ENCODE data around the gene CMTM3. TPM values are rescaled to one million over a fixed set of nuclear protein-coding genes. Genes with fewer than 3 reads are reported as not detected.
"Not testable (repeated sequence)": the region's sequence is repeated elsewhere in the genome, so short reads cannot be mapped to it uniquely, and the experiment has no call there.

CMTM3 gene, protein sequence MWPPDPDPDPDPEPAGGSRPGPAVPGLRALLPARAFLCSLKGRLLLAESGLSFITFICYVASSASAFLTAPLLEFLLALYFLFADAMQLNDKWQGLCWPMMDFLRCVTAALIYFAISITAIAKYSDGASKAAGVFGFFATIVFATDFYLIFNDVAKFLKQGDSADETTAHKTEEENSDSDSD
- total RNA-seq = 10 to 100 TPM; 82.4 to 90.6 TPM

- H3K27me3 Mint-ChIP-seq (ENCODE audit: low read depth) = no peaks in the 10 kb centered on the region
- H3K27ac Mint-ChIP-seq = peak within 1 kb of the TSS; percentile 64
- H3K4me1 Mint-ChIP-seq (ENCODE audit: low read depth) = peaks cover 63% of the 10 kb centered on the region
- H3K36me3 Mint-ChIP-seq (ENCODE audit: insufficient read depth in 2 of 2) = peaks cover 5 to 12% of the 10 kb centered on the region in 2 donors
- DNase-seq (peak; percentile 82 to 83), ATAC-seq (replicated peaks in 1 of 2) (peak; percentile 62 to 71)
- peak within 1 kb of the TSS; percentile 75 to 95 for H3K4me3 Mint-ChIP-seq
- peaks cover 2 to 6% of the 10 kb centered on the region in 2 donors for H3K9me3 Mint-ChIP-seq
Observed at GRCh38 chr16:66604376-66605176, at the start of gene CMTM3. Gene CMTM3, plus strand, starts transcription at chr16:66604704. Its CDS starts 102 bp downstream, at chr16:66604806.

DNA sequence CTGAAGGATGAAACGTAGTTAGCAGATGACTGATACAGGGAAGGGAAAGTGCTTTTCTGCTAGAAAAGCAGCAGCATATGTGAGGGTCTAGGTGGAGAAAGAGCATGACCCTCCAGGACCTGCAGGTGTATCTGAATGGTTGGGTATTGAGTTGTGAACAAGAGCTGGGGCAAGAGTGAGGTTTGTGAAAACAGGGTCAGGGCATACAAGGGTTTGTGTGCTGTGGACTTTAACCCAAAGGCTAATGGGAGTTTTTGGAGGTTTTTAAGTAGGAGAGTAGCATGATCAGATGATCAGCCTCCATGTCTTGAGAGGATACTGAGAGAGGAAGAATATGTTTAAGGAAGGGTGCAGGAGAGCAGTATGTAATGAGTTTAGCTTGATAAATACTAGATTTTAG is 44.4 kb upstream of the CMTM3 start:
- H3K4me3 Mint-ChIP-seq = no peak overlapping the region
- H3K27ac Mint-ChIP-seq = peak overlapping the region; percentile 7
- peaks cover 79% of the 10 kb centered on the region for H3K4me1 Mint-ChIP-seq (ENCODE audit: low read depth)
- no peaks in the 10 kb centered on the region for H3K27me3 Mint-ChIP-seq (ENCODE audit: low read depth)
- DNase-seq = no peak
- peaks cover 19 to 29% of the 10 kb centered on the region in 2 donors for H3K36me3 Mint-ChIP-seq (ENCODE audit: insufficient read depth in 2 of 2)
- ATAC-seq (replicated peaks in 1 of 2) = no peak
- no peaks in the 10 kb centered on the region for H3K9me3 Mint-ChIP-seq

DNA sequence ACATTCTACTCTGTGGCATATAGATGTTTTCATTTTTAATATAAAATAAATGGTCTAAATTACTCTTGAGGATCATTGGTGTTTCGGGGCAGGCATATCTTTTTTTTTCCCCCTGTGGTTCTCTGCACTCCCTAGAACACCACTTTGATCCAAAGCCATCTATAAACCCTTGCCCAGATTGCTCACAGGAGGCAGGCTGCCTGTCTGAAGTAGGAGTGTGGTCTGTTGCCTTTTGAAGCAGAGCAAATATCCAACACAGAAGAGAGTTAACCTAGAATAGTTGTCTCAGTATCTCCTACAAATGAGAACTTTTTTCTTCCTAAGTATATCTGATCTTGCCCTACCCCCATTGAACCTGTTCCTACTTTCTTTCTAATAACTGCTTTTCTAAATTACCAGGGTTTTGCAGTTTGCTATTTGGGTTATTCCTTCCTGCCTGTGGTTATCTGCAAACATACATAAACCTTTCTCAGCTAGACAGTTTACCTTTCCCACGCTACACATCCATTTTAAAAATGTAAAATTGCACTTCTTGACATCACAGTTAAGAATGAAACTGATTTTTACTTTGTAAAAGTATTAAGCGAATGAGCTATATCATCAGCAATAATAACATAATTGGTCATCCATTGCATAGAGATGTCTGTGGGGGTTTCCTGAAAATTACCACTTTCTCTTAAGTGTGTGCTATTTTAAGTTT is 43.0 kb upstream of the CMTM3 start:
- DNase-seq = no peak
- Mint-ChIP-seq H3K27me3 (ENCODE audit: low read depth) (no peaks in the 10 kb centered on the region), H3K4me3 (peak overlapping the region in 1 of 2 donors; percentile 18), H3K4me1 (ENCODE audit: low read depth) (peaks cover 69% of the 10 kb centered on the region), H3K27ac (peak overlapping the region; percentile 66), H3K9me3 (no peaks in the 10 kb centered on the region), H3K36me3 (ENCODE audit: insufficient read depth in 2 of 2) (peaks cover 14 to 32% of the 10 kb centered on the region in 2 donors)
- ATAC-seq (replicated peaks in 1 of 2) = no peak

DNA sequence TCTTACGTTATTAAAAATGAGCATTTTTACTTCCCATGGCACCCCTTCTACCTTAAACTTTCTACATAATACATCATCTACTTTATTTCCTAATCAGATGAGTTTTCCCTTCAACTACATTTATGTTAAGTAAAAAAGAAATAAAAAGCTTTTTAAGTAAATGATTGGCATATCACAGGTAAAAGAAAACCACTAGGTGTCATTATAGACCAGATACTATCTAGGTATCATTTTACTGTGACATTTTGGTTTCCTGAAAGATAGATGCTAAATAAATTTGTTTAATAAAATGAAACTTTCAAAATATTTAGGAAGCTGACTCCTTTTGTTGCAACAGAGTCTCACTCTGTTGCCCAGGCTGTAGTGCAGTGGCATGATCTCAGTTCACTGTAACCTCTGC is 42.1 kb upstream of the CMTM3 start:
- DNase-seq (no peak), ATAC-seq (replicated peaks in 1 of 2) (no peak)
- Mint-ChIP-seq H3K36me3 (ENCODE audit: insufficient read depth in 2 of 2) (peaks cover 17 to 35% of the 10 kb centered on the region in 2 donors), H3K9me3 (no peaks in the 10 kb centered on the region), H3K27ac (peak overlapping the region; percentile 39), H3K4me1 (ENCODE audit: low read depth) (peaks cover 70% of the 10 kb centered on the region), H3K27me3 (ENCODE audit: low read depth) (no peaks in the 10 kb centered on the region), H3K4me3 (peak overlapping the region; percentile 22 to 27)

DNA sequence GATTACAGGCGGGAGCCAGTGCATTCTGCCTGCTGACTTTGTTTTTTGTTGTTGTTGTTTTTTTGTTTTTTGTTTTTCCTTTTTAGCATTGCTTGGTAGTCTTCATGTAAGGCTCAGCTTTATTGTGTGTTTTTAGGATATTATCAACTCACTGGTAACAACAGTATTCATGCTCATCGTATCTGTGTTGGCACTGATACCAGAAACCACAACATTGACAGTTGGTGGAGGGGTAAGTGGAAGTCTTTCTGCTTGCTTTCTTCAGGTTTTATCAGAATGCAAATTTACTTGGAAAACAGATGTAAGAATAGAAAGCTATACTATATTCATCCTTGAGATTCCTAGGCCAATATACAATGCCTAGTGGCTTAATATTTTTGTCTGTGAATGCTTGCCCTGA is 41.5 kb upstream of the CMTM3 start:
- Mint-ChIP-seq H3K36me3 (ENCODE audit: insufficient read depth in 2 of 2) (peaks cover 15 to 38% of the 10 kb centered on the region in 2 donors), H3K9me3 (no peaks in the 10 kb centered on the region), H3K27ac (peak overlapping the region; percentile 55), H3K4me1 (ENCODE audit: low read depth) (peaks cover 72% of the 10 kb centered on the region), H3K4me3 (peak overlapping the region; percentile 22 to 50), H3K27me3 (ENCODE audit: low read depth) (no peaks in the 10 kb centered on the region)
- no peak for DNase-seq
- ATAC-seq (replicated peaks in 1 of 2) = no peak

DNA sequence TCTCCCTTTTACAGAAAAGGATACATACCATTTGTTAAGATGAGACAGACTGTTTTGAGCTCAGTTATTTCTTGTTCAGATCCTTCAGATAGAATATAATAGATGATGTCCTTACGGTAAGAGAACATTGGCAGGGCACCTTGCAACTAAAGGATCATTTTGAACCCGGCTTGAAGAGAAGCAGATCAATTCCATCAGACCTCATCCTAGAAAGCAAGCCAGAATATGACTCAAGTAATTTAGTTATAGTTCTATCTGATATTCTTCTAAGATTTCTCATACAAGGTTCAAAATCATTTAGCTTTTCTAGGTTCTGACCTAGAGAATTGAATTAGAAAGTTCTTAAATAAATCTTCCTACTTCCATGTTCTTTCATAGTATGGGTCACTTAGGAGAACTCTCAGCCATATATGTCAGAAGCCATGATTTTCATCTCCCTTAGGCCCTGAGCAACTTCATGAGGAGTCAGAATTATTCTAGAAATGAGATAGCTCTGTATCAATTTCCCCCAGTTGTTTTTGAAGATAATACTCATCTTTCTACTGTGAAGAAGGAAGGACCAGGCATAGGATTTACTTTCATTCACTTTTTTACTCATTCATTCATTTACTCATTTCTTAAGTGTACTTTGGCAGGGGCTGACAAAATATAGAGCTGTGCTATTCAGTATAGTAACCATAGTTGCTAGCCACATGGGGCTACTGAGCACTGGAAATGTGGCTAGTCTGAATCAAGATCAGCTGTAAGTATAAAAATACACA is 40.8 kb upstream of the CMTM3 start:
- ATAC-seq (replicated peaks in 1 of 2) (peak; percentile 94 to 95), DNase-seq (peak in 1 of 2 donors; percentile 41)
- Mint-ChIP-seq H3K36me3 (ENCODE audit: insufficient read depth in 2 of 2) (peaks cover 15 to 31% of the 10 kb centered on the region in 2 donors), H3K27ac (peak overlapping the region; percentile 85), H3K9me3 (no peaks in the 10 kb centered on the region), H3K27me3 (ENCODE audit: low read depth) (no peaks in the 10 kb centered on the region), H3K4me3 (peak overlapping the region; percentile 36 to 50), H3K4me1 (ENCODE audit: low read depth) (peaks cover 74% of the 10 kb centered on the region)

DNA sequence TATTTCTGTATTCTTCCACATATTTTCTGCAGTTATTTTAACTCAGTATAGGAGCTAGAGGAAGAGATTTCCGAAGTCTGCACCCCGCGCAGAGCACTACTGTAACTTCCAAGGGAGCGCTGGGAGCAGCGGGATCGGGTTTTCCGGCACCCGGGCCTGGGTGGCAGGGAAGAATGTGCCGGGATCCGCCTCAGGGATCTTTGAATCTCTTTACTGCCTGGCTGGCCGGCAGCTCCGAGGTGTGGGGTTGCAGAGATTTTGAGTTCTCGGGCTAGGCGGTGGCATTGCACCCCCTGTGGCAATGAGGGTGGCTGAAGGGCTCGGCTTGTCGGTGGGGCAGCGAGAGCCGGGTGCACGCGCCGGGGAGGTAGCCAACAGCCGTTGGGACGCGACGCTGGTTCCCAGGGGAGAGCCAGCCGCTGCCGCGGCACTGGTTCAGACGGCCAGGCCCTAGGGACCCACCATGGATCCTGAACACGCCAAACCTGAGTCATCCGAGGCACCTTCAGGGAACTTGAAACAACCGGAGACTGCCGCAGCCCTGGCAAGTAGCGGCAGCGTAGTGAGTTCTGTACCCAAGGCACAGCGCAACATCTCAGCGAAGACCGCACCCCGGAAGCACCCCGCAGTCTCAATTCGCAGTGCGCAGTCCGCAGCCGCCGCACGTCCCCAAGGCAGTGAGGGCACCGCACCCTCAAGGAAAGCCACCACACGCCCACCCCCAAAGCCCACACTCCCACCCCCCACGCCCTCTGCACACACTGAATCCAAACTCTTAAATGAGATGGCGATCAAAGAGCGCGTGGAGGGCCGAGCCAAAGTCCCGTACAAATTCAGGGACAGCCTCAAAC is 38.2 kb upstream of the CMTM3 start, which contains the start of gene CMTM1:
Gene CMTM1 (plus strand): TSS at position 389 of the 851 bp plus-strand sequence. CDS start 75 bp downstream, at position 464.
- Mint-ChIP-seq H3K36me3 (ENCODE audit: insufficient read depth in 2 of 2) (peaks cover 11 to 24% of the 10 kb centered on the region in 2 donors), H3K4me3 (no peak within 1 kb of the TSS), H3K27me3 (ENCODE audit: low read depth) (no peaks in the 10 kb centered on the region), H3K27ac (peak within 1 kb of the TSS; percentile 82), H3K4me1 (ENCODE audit: low read depth) (peaks cover 57% of the 10 kb centered on the region), H3K9me3 (no peaks in the 10 kb centered on the region)
- ATAC-seq (replicated peaks in 1 of 2) = no peak
- no peak for DNase-seq

- not testable (repeated sequence) for H3K4me3 Mint-ChIP-seq; H3K9me3 Mint-ChIP-seq; H3K27me3 Mint-ChIP-seq (ENCODE audit: low read depth); DNase-seq; ATAC-seq (replicated peaks in 1 of 2)
- Mint-ChIP-seq H3K4me1 (ENCODE audit: low read depth) (peaks cover 49% of the 10 kb centered on the region), H3K27ac (peak overlapping the region; percentile 82), H3K36me3 (ENCODE audit: insufficient read depth in 2 of 2) (peaks cover 8 to 20% of the 10 kb centered on the region in 2 donors)
Observed at GRCh38 chr16:66567270-66567669, 37.2 kb upstream of the CMTM3 start.

- H3K9me3 Mint-ChIP-seq = no peaks in the 10 kb centered on the region
- H3K27ac Mint-ChIP-seq = no peak overlapping the region
- ATAC-seq (replicated peaks in 1 of 2) (no peak), DNase-seq (no peak)
- H3K4me1 Mint-ChIP-seq (ENCODE audit: low read depth) = peaks cover 39% of the 10 kb centered on the region
- no peak overlapping the region for H3K4me3 Mint-ChIP-seq
- peaks cover 6 to 19% of the 10 kb centered on the region in 2 donors for H3K36me3 Mint-ChIP-seq (ENCODE audit: insufficient read depth in 2 of 2)
- H3K27me3 Mint-ChIP-seq (ENCODE audit: low read depth) = no peaks in the 10 kb centered on the region
Observed at GRCh38 chr16:66568355-66568754, 36.1 kb upstream of the CMTM3 start.

- H3K4me1 Mint-ChIP-seq (ENCODE audit: low read depth) = peaks cover 31% of the 10 kb centered on the region
- no peak overlapping the region for H3K4me3 Mint-ChIP-seq
- no peaks in the 10 kb centered on the region for H3K9me3 Mint-ChIP-seq
- ATAC-seq (replicated peaks in 1 of 2) (no peak), DNase-seq (no peak)
- H3K27me3 Mint-ChIP-seq (ENCODE audit: low read depth) = no peaks in the 10 kb centered on the region
- H3K36me3 Mint-ChIP-seq (ENCODE audit: insufficient read depth in 2 of 2) = peaks cover 6 to 19% of the 10 kb centered on the region in 2 donors
- H3K27ac Mint-ChIP-seq = peak overlapping the region; percentile 24
Observed at GRCh38 chr16:66569131-66569530, 35.4 kb upstream of the CMTM3 start.

- no peaks in the 10 kb centered on the region for H3K27me3 Mint-ChIP-seq (ENCODE audit: low read depth)
- peaks cover 4 to 19% of the 10 kb centered on the region in 2 donors for H3K36me3 Mint-ChIP-seq (ENCODE audit: insufficient read depth in 2 of 2)
- H3K4me3 Mint-ChIP-seq = no peak overlapping the region
- peaks cover 24% of the 10 kb centered on the region for H3K4me1 Mint-ChIP-seq (ENCODE audit: low read depth)
- no peaks in the 10 kb centered on the region for H3K9me3 Mint-ChIP-seq
- no peak overlapping the region for H3K27ac Mint-ChIP-seq
- ATAC-seq (replicated peaks in 1 of 2) (no peak), DNase-seq (no peak)
Observed at GRCh38 chr16:66569827-66570405, 34.6 kb upstream of the CMTM3 start.

All from activated T-cell treated with anti-CD3 and anti-CD28 coated beads, Interleukin-2, amount 50 U/mL, for 72 hours (primary cell).